T47D (cell line): ENCODE measurements around the gene TGM5.
"Not testable (repeated sequence)": the region's sequence is repeated elsewhere in the genome, so short reads cannot be mapped to it uniquely, and the experiment has no call there.

Experiments
- DNase-seq, 2 experiments: peaks; one replicate each; pipeline versions ENCODE4 v3.0.0 to v3.0.0-alpha.2; 2011 to 2012; ENCODE audit warnings: low read depth in 1 of 2, low spot score in 1 of 2
- JUND ChIP-seq: IDR thresholded peaks from 2 replicates; pipeline ENCODE4 v1.6.1; 2012; ENCODE audit warnings: low read depth
- in situ Hi-C: cut with HindIII; loops from 2 replicates; pipeline ENCODE4 v1.10.0; 2016; ENCODE audit warnings: low sequenced_read_pairs, low pct_unique_long_range_greater_than_20kb

Gene TGM5, protein sequence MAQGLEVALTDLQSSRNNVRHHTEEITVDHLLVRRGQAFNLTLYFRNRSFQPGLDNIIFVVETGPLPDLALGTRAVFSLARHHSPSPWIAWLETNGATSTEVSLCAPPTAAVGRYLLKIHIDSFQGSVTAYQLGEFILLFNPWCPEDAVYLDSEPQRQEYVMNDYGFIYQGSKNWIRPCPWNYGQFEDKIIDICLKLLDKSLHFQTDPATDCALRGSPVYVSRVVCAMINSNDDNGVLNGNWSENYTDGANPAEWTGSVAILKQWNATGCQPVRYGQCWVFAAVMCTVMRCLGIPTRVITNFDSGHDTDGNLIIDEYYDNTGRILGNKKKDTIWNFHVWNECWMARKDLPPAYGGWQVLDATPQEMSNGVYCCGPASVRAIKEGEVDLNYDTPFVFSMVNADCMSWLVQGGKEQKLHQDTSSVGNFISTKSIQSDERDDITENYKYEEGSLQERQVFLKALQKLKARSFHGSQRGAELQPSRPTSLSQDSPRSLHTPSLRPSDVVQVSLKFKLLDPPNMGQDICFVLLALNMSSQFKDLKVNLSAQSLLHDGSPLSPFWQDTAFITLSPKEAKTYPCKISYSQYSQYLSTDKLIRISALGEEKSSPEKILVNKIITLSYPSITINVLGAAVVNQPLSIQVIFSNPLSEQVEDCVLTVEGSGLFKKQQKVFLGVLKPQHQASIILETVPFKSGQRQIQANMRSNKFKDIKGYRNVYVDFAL

DNA sequence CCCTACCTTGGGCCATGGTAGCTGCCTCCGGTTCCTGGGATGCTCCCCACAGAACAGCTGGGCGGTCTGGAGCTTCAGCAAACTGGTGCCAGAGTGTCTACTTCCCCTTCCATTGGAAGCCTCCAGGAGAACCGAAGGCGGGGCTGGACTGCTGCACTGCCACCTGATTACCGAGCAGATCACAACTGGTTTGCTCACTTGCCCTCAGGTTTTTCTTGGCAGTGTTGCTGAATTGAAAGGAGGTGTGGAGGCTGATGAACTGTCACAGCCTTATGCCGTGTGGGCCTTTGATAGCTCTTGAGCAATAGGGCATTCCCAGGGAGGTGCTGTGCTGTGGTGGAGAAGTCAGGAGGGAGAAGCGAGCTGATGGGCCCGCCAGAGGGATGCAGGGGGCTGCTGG, at the start of gene TGM5:
Gene TGM5, minus strand, starts transcription at position 95 of the 400 bp plus-strand sequence. Its CDS starts 79 bp downstream, at position 16.
- in situ Hi-C loops = no loop called here
- no peak for TF ChIP-seq JUND
- no peak for DNase-seq

GRCh38 chr15:43314171-43314570, 47.4 kb upstream of the TGM5 start:
- no peak for TF ChIP-seq JUND
- in situ Hi-C loops = no loop called here
- DNase-seq = no peak

- DNase-seq = no peak
- no peak for TF ChIP-seq JUND
- in situ Hi-C loops = no loop called here
Measured at GRCh38 chr15:43312378-43312777, 45.6 kb upstream of the TGM5 start.

DNA sequence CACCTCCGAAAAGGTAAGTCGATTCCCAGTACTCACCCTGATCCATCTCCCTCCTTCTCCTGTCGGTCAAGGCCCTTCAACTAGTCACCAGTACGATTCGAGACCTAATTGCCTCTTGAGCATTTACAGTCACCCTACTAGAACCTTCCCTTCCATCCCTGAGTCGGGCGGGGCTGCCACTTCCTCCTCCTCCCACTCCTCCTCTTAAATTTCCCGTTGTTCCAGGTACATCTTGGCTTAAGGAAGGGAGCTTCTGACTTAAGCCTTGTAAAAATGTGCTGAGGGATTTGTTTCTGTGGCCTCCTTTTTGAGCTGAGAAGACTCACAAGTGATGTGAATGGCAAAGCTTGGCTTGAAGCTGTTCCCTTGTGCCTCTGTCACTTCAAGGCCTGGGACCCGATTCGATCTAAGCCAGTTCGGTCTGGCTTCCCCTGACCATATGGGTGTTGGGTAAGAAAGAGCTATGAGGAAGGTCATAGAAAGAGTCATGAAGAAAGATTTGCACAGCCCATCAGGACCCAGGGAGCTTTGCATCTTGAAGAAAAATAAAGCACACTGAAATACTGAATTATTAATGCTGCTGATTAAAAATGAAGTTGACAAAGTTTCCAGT, 35.6 kb upstream of the TGM5 start, which contains the start of gene TGM7:
Gene TGM7, minus strand, starts transcription at position 51 of the 613 bp plus-strand sequence.
- in situ Hi-C loops = no loop called here
- no peak for TF ChIP-seq JUND
- DNase-seq = no peak

GRCh38 chr15:43299884-43300283, 33.2 kb upstream of the TGM5 start:
- no peak for TF ChIP-seq JUND
- DNase-seq = no peak
- in situ Hi-C loops = no loop called here

- TF ChIP-seq JUND = no peak
- DNase-seq = no peak
- in situ Hi-C loops = no loop called here
Measured at GRCh38 chr15:43299411-43299810, 32.7 kb upstream of the TGM5 start.

DNA sequence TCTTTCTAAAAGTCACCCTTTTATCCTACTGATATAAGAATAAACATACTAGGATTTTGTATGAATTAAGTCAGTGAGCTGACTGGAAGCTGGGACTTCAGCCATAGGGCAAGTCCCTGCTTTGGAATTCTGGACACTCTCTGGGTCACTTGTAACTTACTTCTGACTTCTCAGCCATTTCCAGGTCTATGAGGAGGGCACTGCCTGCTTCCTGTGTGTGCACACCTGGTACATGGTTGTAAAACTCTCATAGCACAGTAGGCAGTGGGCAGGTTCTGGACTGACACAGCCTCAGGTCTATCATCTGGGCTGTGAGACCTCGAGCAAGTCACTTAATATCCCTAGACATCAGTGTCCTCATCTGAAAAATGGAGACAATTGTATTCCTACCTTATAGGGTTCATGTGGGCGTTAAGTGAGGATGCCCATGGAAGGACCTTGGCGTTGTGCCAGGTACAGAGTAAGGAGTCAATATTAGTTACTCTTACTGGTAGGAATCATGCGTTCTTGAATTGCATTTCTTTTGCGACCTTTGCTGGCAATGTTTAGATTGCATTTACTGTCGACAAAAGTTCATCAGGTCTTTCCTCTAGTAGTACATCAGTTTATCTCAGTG, 27.5 kb upstream of the TGM5 start:
- no peak for TF ChIP-seq JUND
- DNase-seq = no peak
- in situ Hi-C loops = no loop called here

DNA sequence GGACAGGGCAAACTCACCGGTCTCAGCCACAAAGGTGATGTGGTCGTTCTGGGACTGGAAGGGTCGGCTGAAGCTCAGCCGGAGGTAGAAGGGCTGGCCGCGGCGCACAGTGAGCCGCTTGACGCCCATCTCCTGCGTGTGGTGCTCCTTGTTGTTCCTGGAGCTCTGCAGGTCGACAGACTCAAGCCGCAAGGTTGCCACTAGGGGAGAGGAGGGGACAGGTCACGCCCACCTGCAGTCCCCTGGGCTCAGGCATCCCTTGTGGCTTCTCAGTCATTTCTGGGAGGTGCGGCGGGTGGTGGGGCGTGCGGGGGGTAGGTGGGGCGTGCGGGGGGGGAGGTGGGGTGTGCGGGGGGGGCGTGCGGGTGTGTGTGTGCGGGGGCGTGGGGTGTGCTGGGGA, 26.7 kb upstream of the TGM5 start:
- no peak for DNase-seq
- in situ Hi-C loops = no loop called here
- no peak for TF ChIP-seq JUND

GRCh38 chr15:43292375-43293078, 25.8 kb upstream of the TGM5 start:
- no peak for TF ChIP-seq JUND
- in situ Hi-C loops = no loop called here
- no peak for DNase-seq

DNA sequence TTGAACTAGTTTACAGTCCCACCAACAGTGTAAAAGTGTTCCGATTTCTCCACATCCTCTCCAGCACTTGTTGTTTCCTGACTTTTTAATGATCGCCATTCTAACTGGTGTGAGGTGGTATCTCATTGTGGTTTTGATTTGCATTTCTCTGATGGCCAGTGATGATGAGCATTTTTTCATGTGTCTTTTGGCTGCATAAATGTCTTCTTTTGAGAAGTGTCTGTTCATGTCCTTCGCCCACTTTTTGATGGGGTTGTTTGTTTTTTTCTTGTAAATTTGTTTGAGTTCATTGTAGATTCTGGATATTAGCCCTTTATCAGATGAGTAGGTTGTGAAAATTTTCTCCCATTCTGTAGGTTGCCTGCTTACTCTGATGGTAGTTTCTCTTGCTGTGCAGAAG, 22.9 kb upstream of the TGM5 start:
- in situ Hi-C loops, DNase-seq: not testable (repeated sequence)

DNA sequence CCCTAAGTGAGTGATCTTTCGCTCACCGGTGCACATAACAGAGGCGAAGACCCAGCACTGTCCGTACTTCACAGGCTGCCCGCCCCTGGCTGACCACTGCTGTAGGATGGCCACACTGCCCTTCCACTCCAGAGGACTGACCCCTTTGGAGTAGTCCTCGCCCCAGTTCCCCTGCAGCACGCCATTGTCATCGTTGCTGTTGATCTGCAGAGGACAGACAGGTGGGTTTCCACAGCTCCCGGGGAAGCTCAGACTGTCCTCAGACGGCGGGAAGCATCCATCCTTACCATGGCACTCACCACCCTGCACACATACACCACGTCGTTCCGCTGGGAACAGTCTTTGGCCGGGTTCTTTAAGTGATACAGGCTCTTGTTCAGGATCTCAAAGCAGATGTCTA, 20.5 kb upstream of the TGM5 start:
- no peak for DNase-seq
- no peak for TF ChIP-seq JUND
- in situ Hi-C loops = no loop called here

DNA sequence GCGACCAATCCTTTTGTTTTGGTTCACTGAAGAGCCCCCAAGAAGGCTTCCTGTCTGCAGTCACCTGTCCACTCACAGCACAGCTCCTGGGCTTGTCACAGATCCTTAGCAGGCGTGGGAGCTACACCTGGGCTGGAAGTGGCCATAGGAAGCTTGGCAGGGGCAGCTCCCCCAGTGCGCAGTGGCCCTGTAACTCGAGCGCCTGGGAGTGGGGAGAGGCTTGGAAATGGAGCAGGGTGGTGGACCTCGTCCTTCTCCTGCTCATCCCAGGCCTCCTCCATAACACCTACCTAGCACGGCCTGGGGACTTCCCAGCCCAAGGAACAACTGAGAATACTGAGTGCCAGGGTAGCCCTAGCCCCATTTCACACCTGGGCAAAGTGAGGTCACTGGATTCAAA, 19.3 kb upstream of the TGM5 start:
- no peak for TF ChIP-seq JUND
- in situ Hi-C loops = no loop called here
- DNase-seq = no peak

- in situ Hi-C loops = no loop called here
- peak; percentile 49 to 72 for DNase-seq
- no peak for TF ChIP-seq JUND
Measured at GRCh38 chr15:43285609-43286037, 18.9 kb upstream of the TGM5 start.
